Vagina (tissue), 2 donors: ENCODE results near the gene MKS1. TPM values are rescaled to one million over a fixed set of nuclear protein-coding genes. Genes with fewer than 3 reads are reported as not detected.

Experiments used
- DNase-seq, 2 donors: peaks; one replicate each; pipeline ENCODE4 v3.0.0-alpha.2; 2017; ENCODE audit errors: extremely low spot score in 2 of 2
- H3K27ac ChIP-seq: fragments of 200-600 bp; sonication (generic); one replicate; pipeline ENCODE4 v1.5.1; 2019
- H3K27me3 ChIP-seq: fragments of 200-600 bp; sonication (generic); one replicate; pipeline ENCODE4 v1.5.1; 2019
- H3K36me3 ChIP-seq, 2 donors: fragments of 200-600 bp; sonication (generic); one replicate each; pipeline ENCODE4 v1.5.1; 2017 to 2019
- H3K4me1 ChIP-seq: fragments of 200-600 bp; sonication (generic); one replicate; pipeline ENCODE4 v1.5.1; 2019
- H3K4me3 ChIP-seq, 2 donors: fragments of 200-600 bp; sonication (generic); 1 replicate in 1 of 2; 2 replicates in 1 of 2; pipeline ENCODE4 v1.5.1; 2016 to 2019
- H3K9me3 ChIP-seq: fragments of 200-600 bp; sonication (generic); one replicate; pipeline ENCODE4 v1.5.1; 2019
- CTCF ChIP-seq, 3 experiments: fragments of 450-650 bp in 2 of 3; fragments of 200-600 bp in 1 of 3; sonication (generic) in 1 of 3; IDR thresholded peaks; one replicate each; pipeline ENCODE4 v1.5.1; 2017 to 2019; ENCODE audit warnings: antibody characterized with exemption in 3 of 3, mild to moderate bottlenecking in 2 of 3, moderate library complexity in 2 of 3
- POLR2A ChIP-seq, 2 donors: fragments of 450-650 bp; IDR thresholded peaks; one replicate each; pipeline ENCODE4 v1.6.1; 2017; ENCODE audit warnings: antibody characterized with exemption in 2 of 2, mild to moderate bottlenecking in 2 of 2, moderate library complexity in 2 of 2
- POLR2AphosphoS5 ChIP-seq, 2 donors: sonication (generic); formaldehyde crosslinking; IDR thresholded peaks; one replicate each; pipeline ENCODE4 v1.9.0; 2017; ENCODE audit warnings: antibody characterized with exemption in 2 of 2, mild to moderate bottlenecking in 2 of 2, low read depth in 1 of 2; ENCODE audit not compliant: insufficient read depth in 1 of 2
- intact Hi-C: fragments of 100-400 bp; cut with DNase I; formaldehyde crosslinking; loops from one replicate; pipeline ENCODE4 v1.15.1; 2023
- total RNA-seq: library from RNA; depleted of rRNA; stranded (reverse); fragments of >200 nt; gene quantifications from one replicate; pipeline ENCODE4 v1.2.3, GENCODE V29; 2016

The MKS1 gene
- total RNA-seq, 1 donor from 2014 or later = 13.0 TPM

GRCh38 chr17:58244963-58245362 is 25.9 kb upstream of the MKS1 start:
- Histone ChIP-seq H3K9me3 (no peaks in the 10 kb centered on the region), H3K4me3 (no peak overlapping the region), H3K4me1 (peaks cover 7% of the 10 kb centered on the region), H3K27ac (no peak overlapping the region), H3K36me3 (no peaks in the 10 kb centered on the region), H3K27me3 (no peaks in the 10 kb centered on the region)
- TF ChIP-seq POLR2AphosphoS5 (IDR thresholded peaks at IDR 0.05; ENCODE audit: insufficient read depth in 1 of 2, low read depth in 1 of 2) = no peak
- no peak for TF ChIP-seq POLR2A (IDR thresholded peaks at IDR 0.05)
- TF ChIP-seq CTCF (IDR thresholded peaks at IDR 0.05) = no peak
- intact Hi-C loops = no loop called here
- DNase-seq = no peak

- no peaks in the 10 kb centered on the region for H3K36me3 ChIP-seq
- no peak overlapping the region for H3K27ac ChIP-seq
- no peak overlapping the region for H3K4me3 ChIP-seq
- H3K9me3 ChIP-seq = no peaks in the 10 kb centered on the region
- intact Hi-C loops = loop anchor here (1.0 kb wide), 1 partner anchor 85 kb away; no protein-coding TSS in a partner anchor
- no peaks in the 10 kb centered on the region for H3K27me3 ChIP-seq
- TF ChIP-seq POLR2AphosphoS5 (IDR thresholded peaks at IDR 0.05; ENCODE audit: insufficient read depth in 1 of 2, low read depth in 1 of 2) = no peak
- TF ChIP-seq CTCF (IDR thresholded peaks at IDR 0.05) = no peak
- TF ChIP-seq POLR2A (IDR thresholded peaks at IDR 0.05) = no peak
- no peak for DNase-seq
- H3K4me1 ChIP-seq = no peaks in the 10 kb centered on the region
Observed at GRCh38 chr17:58242171-58242784, 23.2 kb upstream of the MKS1 start.

- no peaks in the 10 kb centered on the region for H3K4me1 ChIP-seq
- H3K9me3 ChIP-seq = no peaks in the 10 kb centered on the region
- no peak for TF ChIP-seq CTCF (IDR thresholded peaks at IDR 0.05)
- no peak for TF ChIP-seq POLR2A (IDR thresholded peaks at IDR 0.05)
- no peak for TF ChIP-seq POLR2AphosphoS5 (IDR thresholded peaks at IDR 0.05; ENCODE audit: insufficient read depth in 1 of 2, low read depth in 1 of 2)
- H3K27me3 ChIP-seq = no peaks in the 10 kb centered on the region
- H3K36me3 ChIP-seq = no peaks in the 10 kb centered on the region
- intact Hi-C loops = no loop called here
- no peak overlapping the region for H3K27ac ChIP-seq
- DNase-seq = no peak
- H3K4me3 ChIP-seq = no peak overlapping the region
Observed at GRCh38 chr17:58239987-58240386, 20.9 kb upstream of the MKS1 start.

- intact Hi-C loops = no loop called here
- no peak within 1 kb of the TSS for H3K4me3 ChIP-seq
- H3K27me3 ChIP-seq = no peaks in the 10 kb centered on the region
- H3K9me3 ChIP-seq = no peaks in the 10 kb centered on the region
- no peak within 1 kb of the TSS for H3K27ac ChIP-seq
- H3K36me3 ChIP-seq = no peaks in the 10 kb centered on the region
- no peak for TF ChIP-seq CTCF (IDR thresholded peaks at IDR 0.05)
- no peak for TF ChIP-seq POLR2A (IDR thresholded peaks at IDR 0.05)
- TF ChIP-seq POLR2AphosphoS5 (IDR thresholded peaks at IDR 0.05; ENCODE audit: insufficient read depth in 1 of 2, low read depth in 1 of 2) = no peak
- peak in 1 of 2 donors; percentile 3 for DNase-seq
- H3K4me1 ChIP-seq = no peaks in the 10 kb centered on the region
Observed at GRCh38 chr17:58238147-58238634, 19.1 kb upstream of the MKS1 start, which contains the start of gene LPO. Gene LPO (plus strand): TSS chr17:58238584. CDS start chr17:58242980, 4,396 bp downstream.

GRCh38 chr17:58236394-58236793 is 17.3 kb upstream of the MKS1 start:
- H3K9me3 ChIP-seq = no peaks in the 10 kb centered on the region
- H3K27me3 ChIP-seq = no peaks in the 10 kb centered on the region
- peak; percentile 25 to 84 for DNase-seq
- H3K27ac ChIP-seq = no peak overlapping the region
- TF ChIP-seq POLR2AphosphoS5 (IDR thresholded peaks at IDR 0.05; ENCODE audit: insufficient read depth in 1 of 2, low read depth in 1 of 2) = no peak
- TF ChIP-seq POLR2A (IDR thresholded peaks at IDR 0.05) = no peak
- no peak for TF ChIP-seq CTCF (IDR thresholded peaks at IDR 0.05)
- H3K4me1 ChIP-seq = no peaks in the 10 kb centered on the region
- intact Hi-C loops = no loop called here
- no peak overlapping the region for H3K4me3 ChIP-seq
- H3K36me3 ChIP-seq = no peaks in the 10 kb centered on the region
